SK-N-SH (cell line): ENCODE results near the gene CGB2.

Experiments used
- CHD2 ChIP-seq: fragments of 150-350 bp; IDR thresholded peaks from 2 replicates; pipeline ENCODE4 v1.6.1; 2018; ENCODE audit warnings: low read length; ENCODE audit not compliant: partially characterized antibody
- EP300 ChIP-seq, 2 experiments: IDR thresholded peaks; 2 replicates each; pipeline versions ENCODE4 v1.4.0 to v1.6.1; 2012; ENCODE audit warnings: borderline replicate concordance in 1 of 2, low read depth in 1 of 2, low read length in 1 of 2
- FOSL2 ChIP-seq: IDR thresholded peaks from 2 replicates; pipeline ENCODE4 v1.4.0; 2012; ENCODE audit warnings: low read depth, mild to moderate bottlenecking, moderate library complexity, borderline replicate concordance
- FOXM1 ChIP-seq: IDR thresholded peaks from 2 replicates; pipeline ENCODE4 v1.4.0; 2012; ENCODE audit warnings: low read depth, mild to moderate bottlenecking
- GABPA ChIP-seq: IDR thresholded peaks from 2 replicates; pipeline ENCODE4 v1.4.0; 2012; ENCODE audit warnings: low read depth, mild to moderate bottlenecking
- MXI1 ChIP-seq: IDR thresholded peaks from 2 replicates; pipeline ENCODE4 v1.6.1; 2012; ENCODE audit warnings: mild to moderate bottlenecking, low read depth, low read length, improper control_type of control experiment
- TF ChIP-seq, protein P1 (sequence below): fragments of 200-600 bp; sonication (generic); IDR thresholded peaks from 2 replicates; pipeline ENCODE4 v1.6.1; 2017; ENCODE audit warnings: antibody characterized with exemption, mild to moderate bottlenecking, moderate library complexity

DNA sequence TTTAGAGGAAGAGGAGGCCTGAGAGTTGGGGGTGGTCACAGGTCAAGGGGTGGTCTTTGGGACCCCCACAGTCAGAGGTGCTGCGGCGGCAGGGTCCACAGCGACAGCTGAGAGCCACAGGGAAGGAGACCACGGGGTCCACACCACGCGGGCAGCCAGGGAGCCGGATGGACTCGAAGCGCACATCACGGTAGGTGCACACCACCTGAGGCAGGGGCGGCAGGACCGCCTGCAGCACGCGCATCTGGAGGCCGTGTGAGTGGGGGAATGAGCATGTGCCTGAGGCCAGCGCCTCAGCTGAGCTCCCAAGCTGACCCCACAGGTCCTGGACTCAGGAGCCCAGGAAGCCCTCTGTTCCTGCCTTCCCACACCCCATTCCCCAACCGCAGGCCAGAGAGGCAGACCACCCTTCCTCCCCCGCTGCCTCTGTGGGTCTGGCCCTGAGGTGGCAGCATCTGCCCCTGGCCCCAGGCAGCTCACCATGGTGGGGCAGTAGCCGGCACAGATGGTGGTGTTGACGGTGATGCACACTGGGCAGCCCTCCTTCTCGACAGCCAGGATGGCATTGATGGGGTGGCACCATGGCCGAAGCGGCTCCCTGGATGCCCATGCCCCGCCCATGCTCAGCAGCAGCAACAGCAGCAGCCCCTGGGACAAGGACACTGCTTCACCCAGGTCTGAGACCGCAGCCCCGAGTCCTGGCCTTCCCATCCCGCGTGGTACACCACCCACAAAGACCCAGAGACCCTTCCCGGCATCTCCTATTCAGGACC lies 15.4 kb upstream of the CGB2 start:
- TF ChIP-seq EP300 (IDR thresholded peaks at IDR 0.05; ENCODE audit: borderline replicate concordance in 1 of 2, low read depth in 1 of 2, low read length in 1 of 2) (no peak), CHD2 (no peak), MXI1 (no peak), GABPA (no peak), FOXM1 (no peak), FOSL2 (no peak)
- TF ChIP-seq, protein P1, sequence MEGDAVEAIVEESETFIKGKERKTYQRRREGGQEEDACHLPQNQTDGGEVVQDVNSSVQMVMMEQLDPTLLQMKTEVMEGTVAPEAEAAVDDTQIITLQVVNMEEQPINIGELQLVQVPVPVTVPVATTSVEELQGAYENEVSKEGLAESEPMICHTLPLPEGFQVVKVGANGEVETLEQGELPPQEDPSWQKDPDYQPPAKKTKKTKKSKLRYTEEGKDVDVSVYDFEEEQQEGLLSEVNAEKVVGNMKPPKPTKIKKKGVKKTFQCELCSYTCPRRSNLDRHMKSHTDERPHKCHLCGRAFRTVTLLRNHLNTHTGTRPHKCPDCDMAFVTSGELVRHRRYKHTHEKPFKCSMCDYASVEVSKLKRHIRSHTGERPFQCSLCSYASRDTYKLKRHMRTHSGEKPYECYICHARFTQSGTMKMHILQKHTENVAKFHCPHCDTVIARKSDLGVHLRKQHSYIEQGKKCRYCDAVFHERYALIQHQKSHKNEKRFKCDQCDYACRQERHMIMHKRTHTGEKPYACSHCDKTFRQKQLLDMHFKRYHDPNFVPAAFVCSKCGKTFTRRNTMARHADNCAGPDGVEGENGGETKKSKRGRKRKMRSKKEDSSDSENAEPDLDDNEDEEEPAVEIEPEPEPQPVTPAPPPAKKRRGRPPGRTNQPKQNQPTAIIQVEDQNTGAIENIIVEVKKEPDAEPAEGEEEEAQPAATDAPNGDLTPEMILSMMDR: no peak
